ENCODE results near the gene SUGCT.

GRCh38 chr7:40604601-40605438, 470.0 kb downstream of the SUGCT start:
- TF ChIP-seq, protein P1, sequence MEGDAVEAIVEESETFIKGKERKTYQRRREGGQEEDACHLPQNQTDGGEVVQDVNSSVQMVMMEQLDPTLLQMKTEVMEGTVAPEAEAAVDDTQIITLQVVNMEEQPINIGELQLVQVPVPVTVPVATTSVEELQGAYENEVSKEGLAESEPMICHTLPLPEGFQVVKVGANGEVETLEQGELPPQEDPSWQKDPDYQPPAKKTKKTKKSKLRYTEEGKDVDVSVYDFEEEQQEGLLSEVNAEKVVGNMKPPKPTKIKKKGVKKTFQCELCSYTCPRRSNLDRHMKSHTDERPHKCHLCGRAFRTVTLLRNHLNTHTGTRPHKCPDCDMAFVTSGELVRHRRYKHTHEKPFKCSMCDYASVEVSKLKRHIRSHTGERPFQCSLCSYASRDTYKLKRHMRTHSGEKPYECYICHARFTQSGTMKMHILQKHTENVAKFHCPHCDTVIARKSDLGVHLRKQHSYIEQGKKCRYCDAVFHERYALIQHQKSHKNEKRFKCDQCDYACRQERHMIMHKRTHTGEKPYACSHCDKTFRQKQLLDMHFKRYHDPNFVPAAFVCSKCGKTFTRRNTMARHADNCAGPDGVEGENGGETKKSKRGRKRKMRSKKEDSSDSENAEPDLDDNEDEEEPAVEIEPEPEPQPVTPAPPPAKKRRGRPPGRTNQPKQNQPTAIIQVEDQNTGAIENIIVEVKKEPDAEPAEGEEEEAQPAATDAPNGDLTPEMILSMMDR (IDR thresholded peaks at IDR 0.05): peak; percentile 46 to 74 (median 66)
- no peak for TF ChIP-seq POLR2A (IDR thresholded peaks at IDR 0.05)
